IPS-NIHi7 (cell line): Measurements from ENCODE around the gene CHD9NB.
"Not testable (repeated sequence)": the region's sequence is repeated elsewhere in the genome, so short reads cannot be mapped to it uniquely, and the experiment has no call there.

Experiments
- DNase-seq: peaks from one replicate; pipeline ENCODE4 v3.0.0; 2012; ENCODE audit warnings: mixed read lengths; ENCODE audit errors: extremely low spot score

Gene CHD9NB

DNA sequence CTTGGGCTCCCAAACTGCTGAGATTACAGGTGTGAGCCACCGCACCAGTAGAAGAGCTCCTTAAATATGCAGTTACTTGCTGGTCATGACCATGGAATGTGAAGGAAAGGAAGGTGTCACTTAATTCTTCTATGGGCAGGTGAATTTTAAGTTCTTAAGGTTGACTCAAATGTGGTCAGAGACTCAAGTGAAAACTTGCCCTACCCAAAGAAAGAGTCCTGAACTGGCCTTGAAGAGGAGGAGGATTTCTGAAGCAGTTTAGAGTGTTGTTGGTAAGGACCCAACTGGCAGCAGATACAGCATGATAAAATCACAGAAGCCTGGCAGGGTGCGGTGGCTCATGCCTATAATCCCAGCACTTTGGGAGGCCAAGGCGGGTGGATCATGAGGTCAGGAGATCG, 31.4 kb upstream of the CHD9NB start:
- no peak for DNase-seq

DNA sequence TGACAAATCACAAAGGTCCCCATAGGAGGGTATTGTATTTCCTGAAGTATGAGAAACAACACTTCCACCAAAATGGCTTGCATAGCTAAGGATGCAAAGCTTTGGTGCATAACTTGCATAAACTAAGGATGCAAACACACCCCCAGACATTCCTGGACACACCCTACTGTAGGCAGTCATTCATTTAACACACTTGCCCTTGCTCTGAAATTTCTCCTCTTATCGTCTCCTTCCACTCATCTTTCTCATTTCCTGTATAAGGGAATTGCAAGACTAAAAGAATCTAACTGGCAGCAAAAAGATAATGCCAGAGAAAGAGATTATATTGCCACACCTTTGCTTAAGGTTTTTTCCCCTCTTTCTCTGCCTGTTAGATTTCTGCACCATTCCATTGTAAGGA, 30.4 kb upstream of the CHD9NB start:
- no peak for DNase-seq

DNA sequence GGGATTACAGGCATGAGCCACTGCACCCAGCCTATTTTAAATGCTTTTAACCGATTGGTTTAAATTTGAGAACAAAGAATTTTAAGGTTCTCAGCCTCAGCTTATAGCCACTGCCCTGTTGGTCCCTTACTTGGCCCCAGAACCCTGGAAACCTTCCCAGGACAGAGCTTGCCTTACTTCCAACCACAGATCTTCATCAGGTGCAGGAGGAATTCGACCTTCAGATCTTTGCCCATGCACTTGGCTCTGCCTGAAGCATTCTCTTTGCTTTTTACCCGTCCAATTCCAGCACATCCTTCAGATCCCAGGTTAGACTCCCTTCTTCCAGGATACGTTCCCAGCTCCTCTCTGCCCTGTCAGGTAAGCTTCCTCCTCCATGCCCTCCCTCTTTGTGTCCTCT, 29.8 kb upstream of the CHD9NB start:
- no peak for DNase-seq

DNA sequence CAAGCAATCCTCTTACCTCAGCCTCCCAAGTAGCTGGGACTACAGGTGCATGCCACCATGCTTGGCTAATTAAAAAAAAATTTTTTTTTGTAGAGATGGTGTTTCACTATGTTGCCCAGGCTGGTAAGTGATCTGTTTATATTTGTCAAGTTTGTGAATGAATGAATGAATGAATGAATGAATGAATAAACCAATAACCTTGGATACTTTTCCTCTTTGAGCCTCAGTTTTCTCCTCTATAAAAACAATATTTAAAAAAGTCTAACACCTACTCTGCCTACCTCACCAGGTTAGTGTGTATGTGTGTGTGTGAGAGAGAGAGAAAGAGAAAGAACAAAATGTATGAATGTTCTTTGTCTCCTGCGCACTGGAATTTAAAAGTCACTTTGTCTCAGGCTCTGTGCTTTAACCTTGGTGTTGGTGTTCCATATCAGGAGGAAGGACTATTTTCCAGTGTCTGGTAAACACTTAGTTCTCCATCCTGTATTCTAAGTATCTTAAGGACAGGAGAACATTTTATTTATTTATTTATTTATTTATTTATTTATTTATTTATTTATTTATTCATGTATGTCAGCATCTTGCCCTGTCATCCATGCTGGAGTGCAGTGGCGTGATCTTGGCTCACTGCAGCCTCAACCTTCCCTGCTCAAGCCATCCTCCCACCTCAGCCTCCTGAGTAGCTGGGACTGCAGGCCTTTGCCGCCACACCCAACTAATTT, 29.1 kb upstream of the CHD9NB start:
- no peak for DNase-seq

DNA sequence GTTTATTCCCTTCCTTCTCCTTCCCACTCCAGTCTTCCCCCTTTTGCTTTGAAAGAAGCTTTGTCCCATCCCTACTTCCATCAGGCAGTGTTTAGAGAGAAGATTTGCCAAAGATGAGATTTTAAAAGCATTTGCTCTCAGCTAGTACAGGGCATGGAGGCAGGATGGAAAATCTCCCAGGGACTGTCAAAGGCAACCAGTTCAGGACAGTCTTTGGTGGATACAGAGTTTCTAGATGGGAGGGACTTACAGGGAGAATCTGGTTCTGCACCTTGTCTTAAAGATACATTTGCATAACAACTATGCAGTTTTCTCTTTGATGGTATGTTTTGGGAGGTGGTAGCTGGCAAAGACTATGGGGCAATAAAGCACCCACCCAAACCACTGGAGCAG, 28.3 kb upstream of the CHD9NB start:
- no peak for DNase-seq

DNA sequence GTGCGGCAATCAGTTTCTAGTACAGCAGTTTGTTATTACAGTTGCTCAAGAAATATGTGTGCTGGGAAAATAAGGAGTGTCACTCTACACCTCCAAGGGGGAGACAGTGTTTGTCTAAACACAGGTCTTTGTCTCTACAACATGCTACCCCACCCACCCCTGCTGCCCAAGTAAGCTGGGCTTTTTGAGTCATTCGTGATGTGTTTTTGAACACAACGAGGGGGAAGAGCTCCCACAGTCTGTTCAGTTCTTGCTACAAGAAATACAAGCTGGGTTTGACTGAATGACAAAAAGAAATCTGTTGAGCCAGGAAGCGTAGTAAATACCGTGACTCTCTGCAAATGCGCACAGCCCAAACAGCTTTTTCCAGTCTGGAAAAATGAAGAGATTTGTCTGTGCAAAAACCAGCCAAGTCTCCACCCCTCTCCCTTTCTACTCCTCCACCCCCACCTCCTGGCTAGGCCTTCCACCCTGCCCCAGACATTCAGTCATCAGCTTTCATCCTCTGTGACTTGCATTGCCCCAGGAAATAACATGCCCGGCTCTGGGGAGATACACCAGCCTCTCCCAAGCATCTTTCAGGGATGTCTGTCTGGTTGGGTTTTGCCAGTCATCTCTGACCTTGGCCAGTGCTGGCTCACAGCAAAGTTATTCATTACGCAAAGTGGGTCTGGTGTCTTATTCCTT, 27.8 kb upstream of the CHD9NB start:
- peak; percentile 60 for DNase-seq

DNA sequence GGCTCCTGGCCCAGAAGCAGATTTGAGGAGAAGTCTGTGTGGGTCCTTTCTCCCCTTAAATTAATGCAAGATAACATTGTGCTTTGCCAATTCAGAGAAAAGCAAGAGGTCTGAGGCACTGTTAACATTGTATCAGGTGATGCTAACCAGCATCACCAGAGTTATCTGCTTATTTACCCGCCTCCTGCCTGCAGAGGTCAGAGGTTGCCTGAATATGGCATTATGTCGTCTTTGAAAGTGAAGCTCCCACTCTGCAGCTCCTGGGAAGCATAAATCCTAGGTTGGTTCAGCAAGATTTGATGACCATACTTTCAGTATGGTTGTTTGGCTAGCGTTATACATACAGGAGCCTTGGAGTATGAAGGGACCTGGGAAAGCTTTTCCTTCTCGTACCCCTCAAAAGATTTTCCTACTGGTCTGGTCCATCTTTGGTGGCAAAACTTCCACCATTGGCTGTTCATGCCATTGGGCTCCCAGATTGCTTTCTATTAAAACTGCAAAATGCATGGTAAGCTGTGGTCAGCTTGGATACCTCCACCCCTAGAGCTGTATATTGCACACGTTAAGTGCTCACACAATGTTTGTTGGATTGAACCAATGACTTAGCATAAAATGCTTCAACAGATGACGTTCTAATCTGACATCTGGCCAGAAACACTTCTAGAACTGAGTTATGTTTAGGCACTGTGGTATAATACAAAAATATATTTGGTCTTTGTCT, 26.2 kb upstream of the CHD9NB start:
- DNase-seq: no peak

DNA sequence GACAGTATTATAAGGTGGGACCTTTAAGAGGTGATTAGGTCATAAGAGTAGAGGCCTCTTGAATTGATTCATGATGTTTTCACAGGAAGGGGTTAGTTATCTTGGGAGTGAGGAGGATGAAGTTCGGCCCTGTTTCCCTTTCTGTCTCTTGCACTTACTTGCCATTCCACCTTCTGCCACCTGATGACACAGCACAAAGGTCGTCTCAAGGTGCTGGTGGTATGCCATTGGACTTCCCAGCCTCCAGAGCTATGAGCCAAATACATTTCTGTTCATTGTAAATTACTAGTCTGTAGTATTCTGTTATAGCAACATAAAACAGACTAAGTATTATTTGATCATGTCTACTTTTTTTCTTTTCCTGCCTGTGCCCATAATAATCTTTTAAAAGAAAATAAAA, 25.6 kb upstream of the CHD9NB start:
- DNase-seq: no peak

DNA sequence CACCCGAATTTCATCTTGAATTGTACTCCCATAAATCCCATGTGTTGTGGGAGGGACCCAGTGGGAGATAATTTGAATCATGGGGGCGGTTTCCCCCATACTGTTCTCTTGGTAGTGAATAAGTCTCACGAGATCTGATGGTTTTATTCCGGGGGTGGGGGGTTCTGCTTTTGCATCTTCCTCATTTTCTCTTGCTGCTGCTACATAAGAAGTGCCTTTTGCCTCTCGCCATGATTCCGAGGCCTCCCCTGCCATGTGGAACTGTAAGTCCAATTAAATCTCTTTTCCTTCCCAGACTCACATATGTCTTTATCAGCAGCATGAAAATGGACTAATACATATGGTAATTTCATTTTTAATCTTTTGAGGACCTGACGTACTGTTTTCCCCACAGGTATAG, 22.8 kb upstream of the CHD9NB start:
- DNase-seq: not testable (repeated sequence)

DNA sequence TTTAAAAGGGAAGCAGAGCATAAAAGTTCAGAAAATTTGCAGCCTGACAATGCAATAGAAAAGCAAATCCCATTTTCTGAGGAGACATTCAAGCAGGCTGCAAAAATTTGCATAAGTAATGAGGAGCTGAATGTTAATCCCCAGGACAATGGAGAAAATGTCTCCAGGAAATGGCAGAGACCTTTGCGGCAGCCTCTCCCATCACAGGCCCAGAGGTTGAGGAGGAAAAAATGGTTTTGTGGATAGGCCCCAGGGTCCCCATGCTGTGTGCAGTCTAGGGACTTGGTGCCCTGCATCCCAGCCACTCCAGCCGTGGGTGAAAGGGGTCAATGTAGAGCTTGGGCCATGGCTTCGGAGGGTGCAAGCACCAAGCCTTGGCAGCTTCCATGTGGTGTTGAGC, 21.6 kb upstream of the CHD9NB start:
- DNase-seq: not testable (repeated sequence)

DNA sequence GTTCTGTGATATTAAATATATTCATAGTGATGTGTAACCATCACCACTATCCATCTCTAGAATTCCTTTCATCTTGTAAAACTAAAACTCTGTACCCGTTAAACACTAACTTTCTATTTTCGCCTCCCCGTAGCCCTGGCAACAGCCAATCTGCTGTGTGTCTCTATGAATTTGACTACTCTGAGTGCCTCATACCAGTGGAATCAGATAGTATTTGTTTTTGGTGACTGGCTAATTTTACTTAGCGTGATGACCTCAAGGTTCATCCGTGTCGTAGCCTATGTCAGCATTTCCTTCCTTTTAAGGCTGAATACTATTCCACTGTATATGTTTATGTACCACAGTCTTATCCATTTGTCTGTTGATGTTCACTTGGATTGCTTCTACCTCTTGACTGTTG, 20.3 kb upstream of the CHD9NB start:
- DNase-seq: no peak

DNA sequence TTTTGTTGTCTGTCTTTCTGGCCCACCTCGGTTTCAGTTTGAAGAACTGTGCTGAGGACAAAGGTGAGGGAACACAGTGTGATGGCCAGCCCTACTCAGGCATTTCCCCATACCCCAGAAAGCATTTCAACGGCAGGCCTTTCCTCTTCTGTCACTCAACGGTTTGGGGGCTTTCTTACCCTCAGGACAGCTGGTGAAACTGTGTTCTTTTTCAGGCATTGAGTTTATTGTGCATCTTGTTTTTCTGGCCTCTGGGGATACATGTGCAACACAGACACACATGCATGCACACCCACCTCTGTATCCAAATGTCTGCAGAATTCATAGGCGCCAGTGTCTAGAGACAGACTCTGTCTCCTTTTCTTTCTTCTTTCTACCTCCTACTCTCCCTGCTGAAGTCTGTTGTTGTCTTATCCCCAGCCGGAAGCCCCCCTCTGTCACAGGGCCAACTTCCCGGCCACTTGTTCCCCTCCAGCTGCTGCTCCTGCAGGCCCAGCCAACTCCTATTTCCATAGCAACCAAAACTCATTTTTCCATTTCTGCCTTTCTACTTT, 19.1 kb upstream of the CHD9NB start:
- DNase-seq: no peak

DNA sequence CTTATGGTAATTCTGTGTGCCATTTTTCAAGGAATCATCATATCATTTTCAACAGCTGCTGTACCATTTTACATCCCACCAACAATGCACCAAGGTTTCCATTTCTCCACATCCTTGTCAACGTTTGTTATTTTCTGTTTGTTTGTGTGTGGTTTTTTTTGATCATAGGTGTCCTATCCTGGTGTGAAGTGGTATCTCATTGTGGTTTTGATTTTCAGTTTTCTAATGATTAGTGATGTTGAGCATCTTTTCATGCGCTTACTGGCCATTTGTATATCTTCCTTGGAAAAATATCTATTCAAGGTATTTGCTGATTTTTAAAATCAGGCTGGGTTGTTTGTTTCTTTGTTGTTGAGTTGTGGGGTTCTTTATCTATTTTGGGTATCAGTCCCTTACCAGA, 17.1 kb upstream of the CHD9NB start:
- no peak for DNase-seq

DNA sequence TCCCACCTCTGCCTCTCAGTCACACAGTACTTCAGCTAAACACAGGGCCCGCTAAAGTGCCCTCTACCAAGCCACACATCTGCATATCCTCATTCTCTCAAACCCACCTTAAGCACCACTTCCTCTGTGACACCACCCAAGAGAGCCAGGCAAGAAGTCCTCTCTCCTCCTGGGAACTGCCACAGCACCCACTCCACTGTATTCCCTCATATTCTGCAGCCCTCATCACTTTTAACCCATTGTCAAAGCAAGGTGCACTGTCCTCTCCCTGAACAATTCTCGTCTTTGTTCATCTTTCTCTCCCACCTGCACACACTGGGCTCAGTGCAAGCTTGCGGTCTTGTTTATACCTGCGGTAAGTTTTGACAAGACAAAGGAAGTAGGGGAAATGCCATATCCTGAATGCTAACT, 15.7 kb upstream of the CHD9NB start:
- DNase-seq: no peak

DNA sequence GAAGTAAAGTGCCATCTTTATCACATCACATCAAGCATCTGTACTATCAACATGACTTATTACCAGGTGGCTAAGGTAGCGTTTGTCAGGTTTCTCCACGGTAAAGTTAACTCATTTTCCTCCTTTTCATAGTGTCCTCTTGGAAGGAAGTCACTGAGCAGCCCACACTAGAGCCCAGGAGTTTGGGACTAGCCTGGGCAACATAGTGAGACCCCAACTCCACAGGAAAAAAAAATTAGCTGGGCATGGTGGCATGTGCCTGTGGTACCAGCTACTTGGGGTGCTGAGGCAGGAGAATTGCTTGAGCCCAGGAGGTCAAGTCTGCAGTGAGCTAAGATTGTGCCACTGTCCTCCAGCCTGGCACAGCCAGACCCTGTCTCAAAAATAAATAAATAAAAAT, 15.0 kb upstream of the CHD9NB start:
- no peak for DNase-seq

DNA sequence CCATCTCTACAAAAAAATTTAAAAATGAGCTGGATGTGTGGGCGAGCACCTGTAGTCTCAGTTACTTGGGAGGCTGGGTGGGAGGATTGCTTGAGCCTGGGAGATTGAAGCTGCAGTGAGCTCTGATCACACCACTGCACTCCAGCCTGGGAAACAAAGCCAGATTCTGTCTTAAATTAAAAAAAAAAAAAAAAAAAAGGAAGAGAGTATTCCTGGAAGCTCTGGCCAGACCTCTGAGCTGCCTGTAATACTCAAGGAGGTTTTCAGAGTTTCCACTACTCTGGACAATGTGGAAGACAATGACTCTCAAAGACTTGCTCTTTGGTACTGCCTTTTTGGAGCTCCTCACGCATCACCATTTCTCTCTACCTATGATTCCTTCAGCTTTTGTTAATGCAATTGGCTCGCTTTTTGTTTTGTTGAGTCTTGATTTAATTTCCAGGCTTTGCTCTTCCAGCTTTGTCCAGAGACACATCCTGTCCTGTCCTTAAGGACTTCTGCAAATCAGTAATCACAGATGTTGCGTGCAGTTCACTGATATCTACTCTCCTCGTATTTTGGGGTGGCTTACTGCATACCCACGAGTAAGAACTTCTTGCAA, 12.9 kb upstream of the CHD9NB start:
- no peak for DNase-seq

DNA sequence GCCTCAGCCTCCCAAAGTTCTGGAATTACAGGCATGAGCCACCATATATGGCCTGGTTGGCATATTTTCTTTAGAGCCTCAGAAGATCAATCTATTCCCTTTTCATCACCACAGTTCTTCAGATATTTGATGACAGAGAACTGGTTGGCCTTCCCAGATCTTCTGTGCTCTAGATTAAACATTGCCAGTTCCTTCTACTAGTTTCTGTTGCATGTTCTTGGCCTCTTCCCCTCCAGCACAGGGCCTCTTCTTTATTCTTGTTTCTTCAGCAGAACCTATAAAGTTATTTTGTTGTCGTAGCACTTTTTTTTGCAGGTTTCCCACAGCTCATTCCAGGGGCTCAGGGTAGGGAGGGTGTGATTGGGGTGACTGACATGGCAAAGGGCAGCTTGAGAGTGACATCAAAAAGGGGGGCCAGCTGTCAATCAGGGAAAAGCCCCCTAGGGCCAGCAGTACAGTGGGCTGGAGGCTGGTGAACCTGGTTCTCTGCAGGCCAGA, 11.4 kb upstream of the CHD9NB start:
- DNase-seq: no peak

DNA sequence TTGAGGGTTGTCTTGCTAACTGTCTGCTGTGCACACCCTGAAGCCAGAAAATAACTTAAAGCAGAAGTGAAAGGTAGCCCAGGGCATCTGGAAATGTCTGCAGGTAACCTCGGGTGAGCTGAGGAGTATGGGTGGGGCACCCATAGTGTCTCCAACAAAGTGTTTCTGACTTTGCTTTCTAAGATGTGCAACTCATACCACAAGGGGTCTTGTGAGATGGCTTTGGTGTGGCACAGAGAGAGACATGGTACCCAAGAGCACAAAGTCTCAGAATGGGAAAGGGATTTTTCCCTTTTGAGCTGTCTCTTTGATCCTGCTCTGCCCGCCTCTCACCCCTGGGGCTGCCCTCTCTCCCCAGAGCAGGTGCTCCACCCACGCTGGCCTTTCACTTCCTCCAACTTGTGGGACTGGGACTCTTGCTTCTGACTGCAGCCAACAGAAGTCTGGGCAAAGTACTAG, 9.0 kb upstream of the CHD9NB start:
- no peak for DNase-seq

DNA sequence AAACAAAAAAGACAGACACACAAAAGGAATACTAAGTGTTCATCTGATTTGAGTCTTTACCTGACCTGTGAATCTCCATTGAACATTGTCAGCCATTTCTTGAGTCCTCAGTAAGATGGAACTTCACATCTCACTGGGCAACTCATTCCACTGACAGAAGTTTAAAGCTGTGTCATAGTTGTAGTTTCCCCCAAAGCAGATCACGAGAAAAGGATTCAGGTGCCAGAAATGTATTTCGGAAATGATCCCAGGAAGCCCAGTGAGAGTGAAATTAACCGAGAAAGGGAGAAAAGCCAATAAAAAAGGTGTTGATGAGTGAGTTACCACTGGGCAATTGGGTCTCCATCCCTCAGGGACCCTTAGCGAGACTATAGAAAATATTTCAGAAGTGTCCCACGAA, 8.6 kb upstream of the CHD9NB start:
- DNase-seq: no peak

DNA sequence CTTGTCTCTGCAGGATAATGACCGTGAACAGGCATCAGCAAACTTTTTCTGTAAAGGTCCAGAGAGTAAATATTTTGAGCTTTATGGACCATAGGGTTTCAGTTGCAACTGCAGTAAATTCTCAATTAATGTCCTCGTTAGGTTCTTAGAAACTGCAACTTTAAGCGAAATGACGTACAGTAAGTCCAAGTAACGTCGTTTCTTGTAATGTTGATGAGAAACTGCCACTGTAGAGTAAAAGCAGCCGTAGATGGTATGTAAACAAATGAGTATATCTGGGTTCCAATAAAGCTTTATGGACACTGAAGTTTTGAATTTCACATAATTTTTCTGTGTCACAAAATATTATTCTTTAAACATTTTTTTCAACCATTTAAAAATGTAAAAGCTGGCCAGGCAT, 7.0 kb upstream of the CHD9NB start:
- no peak for DNase-seq

DNA sequence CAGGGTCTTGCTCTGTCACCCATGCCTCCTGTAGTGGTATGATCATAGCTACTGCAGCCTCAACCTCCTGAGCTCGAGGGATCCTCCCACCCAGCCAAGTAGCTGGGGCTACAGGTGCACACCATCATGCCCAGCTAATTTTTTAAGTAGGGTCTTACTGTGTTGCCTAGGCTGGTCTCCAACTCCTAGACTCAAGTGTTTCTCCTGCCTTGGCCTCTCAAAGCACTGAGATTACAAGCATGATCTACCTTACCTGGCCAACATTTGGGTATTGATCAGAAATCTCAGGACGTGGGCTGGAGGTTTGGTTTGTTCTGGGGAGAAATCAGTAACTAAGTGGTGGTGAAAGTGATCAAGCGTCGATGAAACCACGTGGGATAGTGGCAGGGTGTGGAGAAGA, 6.2 kb upstream of the CHD9NB start:
- DNase-seq: no peak

DNA sequence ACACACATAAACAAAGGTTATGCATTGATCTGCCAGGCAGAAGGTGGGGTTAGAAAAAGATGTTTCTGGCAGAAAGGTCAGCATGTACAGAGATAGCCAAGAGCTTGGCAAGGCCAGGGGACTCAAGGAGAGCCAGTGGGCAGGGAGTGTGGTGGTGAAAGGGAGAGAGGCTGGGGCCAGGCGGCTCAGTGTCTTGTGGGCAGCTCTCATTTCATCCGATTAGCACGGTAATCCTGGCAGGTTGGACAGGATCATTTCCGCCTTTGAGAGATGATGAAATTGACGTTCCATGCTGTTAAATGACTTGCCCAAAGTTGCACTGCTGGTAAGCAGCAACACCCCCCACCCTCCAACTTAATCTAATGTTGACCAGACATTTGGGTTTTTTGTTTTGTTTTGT, 5.7 kb upstream of the CHD9NB start:
- DNase-seq: no peak
